Choroid plexus epithelial cell (primary cell): ENCODE data around the gene GNAO1.
A peak's percentile ranks its signal among the peaks of the same experiment; 100 is the strongest.

ENCODE experiments used
- DNase-seq: peaks from one replicate; pipeline ENCODE4 v3.0.0-alpha.2; 2010; ENCODE audit warnings: low read depth
- H3K4me3 ChIP-seq: 2 replicates; pipeline ENCODE4 v1.5.1; 2011; ENCODE audit warnings: low read depth, mild to moderate bottlenecking, control low read depth, low read length, moderate library complexity
- TF ChIP-seq, protein P1 (sequence below): conservative IDR thresholded peaks from 2 replicates; pipeline ENCODE4 v1.5.1; 2011; ENCODE audit warnings: low read depth, mild to moderate bottlenecking, control low read depth, inconsistent platforms, low read length, moderate library complexity

The GNAO1 gene

DNA sequence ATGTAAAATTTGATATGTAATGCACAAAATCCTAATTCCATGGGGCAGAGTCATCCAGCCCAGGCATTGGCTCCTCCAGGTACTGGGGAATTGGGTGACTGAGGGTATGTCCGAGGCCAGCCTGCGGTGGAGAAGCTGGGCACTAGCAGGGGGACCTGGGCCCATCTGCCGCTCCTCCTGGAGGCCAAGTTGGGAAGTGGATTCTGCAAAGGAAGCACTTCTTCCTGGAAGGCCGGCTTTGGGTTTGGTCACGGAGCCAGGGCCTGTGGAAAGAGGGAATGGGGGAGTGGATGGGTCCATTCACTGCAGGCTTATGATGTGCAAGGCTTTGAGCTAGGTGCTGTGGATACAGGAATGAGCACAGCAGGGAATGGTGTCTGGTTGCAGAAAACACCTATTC is 85.8 kb downstream of the GNAO1 start:
- TF ChIP-seq, protein P1, sequence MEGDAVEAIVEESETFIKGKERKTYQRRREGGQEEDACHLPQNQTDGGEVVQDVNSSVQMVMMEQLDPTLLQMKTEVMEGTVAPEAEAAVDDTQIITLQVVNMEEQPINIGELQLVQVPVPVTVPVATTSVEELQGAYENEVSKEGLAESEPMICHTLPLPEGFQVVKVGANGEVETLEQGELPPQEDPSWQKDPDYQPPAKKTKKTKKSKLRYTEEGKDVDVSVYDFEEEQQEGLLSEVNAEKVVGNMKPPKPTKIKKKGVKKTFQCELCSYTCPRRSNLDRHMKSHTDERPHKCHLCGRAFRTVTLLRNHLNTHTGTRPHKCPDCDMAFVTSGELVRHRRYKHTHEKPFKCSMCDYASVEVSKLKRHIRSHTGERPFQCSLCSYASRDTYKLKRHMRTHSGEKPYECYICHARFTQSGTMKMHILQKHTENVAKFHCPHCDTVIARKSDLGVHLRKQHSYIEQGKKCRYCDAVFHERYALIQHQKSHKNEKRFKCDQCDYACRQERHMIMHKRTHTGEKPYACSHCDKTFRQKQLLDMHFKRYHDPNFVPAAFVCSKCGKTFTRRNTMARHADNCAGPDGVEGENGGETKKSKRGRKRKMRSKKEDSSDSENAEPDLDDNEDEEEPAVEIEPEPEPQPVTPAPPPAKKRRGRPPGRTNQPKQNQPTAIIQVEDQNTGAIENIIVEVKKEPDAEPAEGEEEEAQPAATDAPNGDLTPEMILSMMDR = peak; percentile 41
- no peak for DNase-seq
- no peak overlapping the region for H3K4me3 ChIP-seq

DNA sequence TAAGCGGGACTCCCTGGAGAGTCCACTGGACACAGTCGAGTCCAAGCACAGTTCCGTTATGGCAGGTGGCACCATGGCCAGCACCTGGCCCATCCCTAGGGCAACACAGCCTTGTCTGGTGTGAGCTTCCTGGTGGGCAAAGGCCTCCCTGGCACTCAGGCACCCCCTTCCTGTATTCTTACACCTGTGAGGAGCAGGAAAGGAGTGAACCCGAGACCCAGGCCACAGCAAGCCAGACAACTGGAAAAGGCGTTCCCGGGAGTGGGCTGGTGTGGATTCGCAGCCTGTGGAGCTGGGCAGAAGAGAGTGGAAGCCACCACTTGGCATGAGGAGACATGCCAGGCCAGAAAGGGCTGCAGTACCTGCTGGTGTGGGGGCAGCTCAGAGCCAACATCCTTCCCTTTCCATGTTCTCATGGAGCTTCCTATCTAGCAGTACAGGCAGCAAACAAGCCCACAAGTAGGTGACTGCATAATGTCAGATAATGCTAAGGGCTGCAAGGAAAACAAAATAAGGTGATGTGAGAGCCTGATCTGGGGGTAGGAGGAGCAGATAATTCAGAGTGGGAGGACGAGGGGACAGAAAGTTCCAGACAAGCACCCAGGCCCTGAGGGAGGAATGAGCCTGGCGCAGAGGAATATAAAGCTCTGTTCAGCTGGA is 87.0 kb downstream of the GNAO1 start:
- H3K4me3 ChIP-seq = no peak overlapping the region
- TF ChIP-seq, protein P1 = no peak
- DNase-seq = no peak

DNA sequence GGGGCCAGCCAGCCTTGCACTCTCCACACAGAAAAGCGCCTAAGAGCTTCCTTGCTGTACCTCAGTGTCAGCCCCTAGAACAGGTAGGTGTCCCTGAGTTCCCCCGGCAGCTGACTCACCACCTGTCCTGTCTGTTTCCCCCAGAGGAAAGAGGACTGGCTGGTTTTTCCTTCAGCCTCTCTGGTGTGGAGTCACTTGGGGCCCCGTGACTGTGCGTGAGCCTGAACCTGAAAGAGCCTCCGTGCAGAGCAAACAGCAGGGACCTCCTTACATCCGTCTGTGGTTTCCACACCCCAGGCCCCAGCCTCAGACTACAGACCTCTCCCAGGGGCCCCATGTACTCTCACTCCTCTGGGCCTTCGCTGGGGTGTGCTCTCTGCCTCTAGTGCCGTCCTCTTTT is 87.8 kb downstream of the GNAO1 start:
- DNase-seq = no peak
- no peak overlapping the region for H3K4me3 ChIP-seq
- TF ChIP-seq, protein P1 = no peak

DNA sequence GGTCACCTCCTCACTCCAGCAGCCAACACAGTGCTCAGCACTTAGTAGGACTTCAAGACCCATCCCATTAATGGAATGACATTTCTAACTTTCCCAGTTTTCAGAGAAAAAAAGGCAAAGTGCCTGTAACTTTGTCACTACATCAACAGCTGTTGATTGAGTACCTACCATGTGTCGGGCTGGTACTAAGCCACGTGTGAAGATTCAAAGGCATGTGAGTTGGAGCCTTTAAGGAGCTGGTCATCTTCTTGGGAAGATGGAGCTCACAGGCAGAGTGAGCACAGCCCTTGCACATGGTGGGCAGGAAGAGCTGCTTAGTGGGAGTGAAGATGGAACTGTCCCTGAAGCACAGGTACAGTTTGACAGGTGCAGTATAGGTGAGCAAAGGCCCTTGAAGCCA is 88.6 kb downstream of the GNAO1 start:
- DNase-seq = no peak
- H3K4me3 ChIP-seq = no peak overlapping the region
- TF ChIP-seq, protein P1 = no peak

DNA sequence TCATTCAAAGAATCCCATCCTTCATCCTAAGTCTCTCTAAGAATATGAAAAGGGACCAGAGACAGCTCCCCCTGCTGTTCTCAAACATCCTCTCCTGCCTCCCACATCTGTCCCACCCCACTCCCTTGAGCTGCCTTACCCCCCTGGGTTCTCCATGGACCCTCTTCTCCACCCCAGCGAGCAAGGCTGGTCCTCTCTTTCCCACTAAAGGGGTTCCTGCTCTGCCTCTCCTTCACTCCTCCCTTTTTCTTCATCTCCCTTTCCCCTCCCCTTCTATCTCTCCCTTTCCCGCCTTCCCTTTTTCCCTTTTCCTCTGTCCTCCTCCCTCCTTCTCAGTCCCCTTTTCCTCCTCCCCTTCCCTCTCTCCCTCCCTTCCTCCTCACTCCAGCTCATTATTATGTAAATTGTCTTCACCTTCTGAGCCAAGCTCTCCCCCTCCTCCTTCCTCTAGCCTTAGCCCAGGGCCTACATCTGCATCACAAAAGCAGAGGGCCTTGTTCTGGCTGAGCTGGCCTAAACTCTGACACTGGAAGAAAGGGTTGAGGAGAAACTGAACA is 90.0 kb downstream of the GNAO1 start:
- TF ChIP-seq, protein P1 = peak; percentile 60
- DNase-seq = peak; percentile 26
- no peak overlapping the region for H3K4me3 ChIP-seq

DNA sequence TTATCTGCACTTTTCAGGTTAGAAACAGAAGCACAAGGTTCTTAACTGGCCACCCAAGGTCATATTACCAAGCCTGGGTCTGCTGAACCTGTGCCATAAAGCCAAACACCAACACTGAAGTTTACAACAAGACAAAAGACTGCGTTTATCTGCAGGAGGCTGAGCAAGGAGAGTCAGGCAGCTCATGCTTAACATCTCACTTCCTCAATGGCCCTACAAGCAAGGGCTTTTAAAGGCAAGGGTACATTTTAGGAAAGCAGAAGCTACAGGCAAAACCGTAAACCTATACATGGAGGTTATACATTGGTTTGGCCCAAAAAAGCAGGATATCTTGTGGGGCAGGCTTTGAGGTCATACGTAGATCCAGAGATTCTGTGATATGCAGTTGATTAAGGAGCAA is 91.2 kb downstream of the GNAO1 start:
- no peak for DNase-seq
- no peak overlapping the region for H3K4me3 ChIP-seq
- TF ChIP-seq, protein P1 = no peak

DNA sequence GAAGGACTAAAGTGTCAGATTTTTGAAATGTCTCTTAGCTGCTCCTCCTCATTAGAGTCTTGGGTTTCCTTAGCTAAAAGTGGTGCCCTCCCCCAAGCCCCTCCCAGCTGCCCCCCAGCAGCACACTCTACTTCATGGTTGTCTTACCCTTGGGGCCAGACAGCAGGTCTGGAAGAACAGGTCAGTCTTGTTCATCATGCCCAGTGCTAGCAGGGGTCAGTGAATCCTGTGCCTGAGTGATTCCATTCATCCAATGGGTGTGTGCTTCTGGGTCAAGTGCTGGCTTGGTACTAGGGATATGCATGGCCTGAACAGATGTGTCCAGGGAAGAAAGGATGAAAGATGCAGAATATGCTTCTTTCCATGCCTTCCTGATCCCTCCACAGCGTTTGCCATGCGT is 93.2 kb downstream of the GNAO1 start:
- TF ChIP-seq, protein P1 = no peak
- DNase-seq = no peak
- H3K4me3 ChIP-seq = no peak overlapping the region
